Vagina (tissue), 2 donors: Measurements from ENCODE around the gene SLC12A8. TPM values are rescaled to one million over a fixed set of nuclear protein-coding genes. Genes with fewer than 3 reads are reported as not detected.

Experiments
- DNase-seq, 2 donors: peaks; one replicate each; pipeline ENCODE4 v3.0.0-alpha.2; 2017; ENCODE audit errors: extremely low spot score in 2 of 2
- H3K27ac ChIP-seq: fragments of 200-600 bp; sonication (generic); one replicate; pipeline ENCODE4 v1.5.1; 2019
- H3K27me3 ChIP-seq: fragments of 200-600 bp; sonication (generic); one replicate; pipeline ENCODE4 v1.5.1; 2019
- H3K36me3 ChIP-seq, 2 donors: fragments of 200-600 bp; sonication (generic); one replicate each; pipeline ENCODE4 v1.5.1; 2017 to 2019
- H3K4me1 ChIP-seq: fragments of 200-600 bp; sonication (generic); one replicate; pipeline ENCODE4 v1.5.1; 2019
- H3K4me3 ChIP-seq, 2 donors: fragments of 200-600 bp; sonication (generic); 1 replicate in 1 of 2; 2 replicates in 1 of 2; pipeline ENCODE4 v1.5.1; 2016 to 2019
- H3K9me3 ChIP-seq: fragments of 200-600 bp; sonication (generic); one replicate; pipeline ENCODE4 v1.5.1; 2019
- CTCF ChIP-seq, 3 experiments: fragments of 450-650 bp in 2 of 3; fragments of 200-600 bp in 1 of 3; sonication (generic) in 1 of 3; IDR thresholded peaks; one replicate each; pipeline ENCODE4 v1.5.1; 2017 to 2019; ENCODE audit warnings: antibody characterized with exemption in 3 of 3, mild to moderate bottlenecking in 2 of 3, moderate library complexity in 2 of 3
- POLR2A ChIP-seq, 2 donors: fragments of 450-650 bp; IDR thresholded peaks; one replicate each; pipeline ENCODE4 v1.6.1; 2017; ENCODE audit warnings: antibody characterized with exemption in 2 of 2, mild to moderate bottlenecking in 2 of 2, moderate library complexity in 2 of 2
- POLR2AphosphoS5 ChIP-seq, 2 donors: sonication (generic); formaldehyde crosslinking; IDR thresholded peaks; one replicate each; pipeline ENCODE4 v1.9.0; 2017; ENCODE audit warnings: antibody characterized with exemption in 2 of 2, mild to moderate bottlenecking in 2 of 2, low read depth in 1 of 2; ENCODE audit not compliant: insufficient read depth in 1 of 2
- intact Hi-C: fragments of 100-400 bp; cut with DNase I; formaldehyde crosslinking; loops from one replicate; pipeline ENCODE4 v1.15.1; 2023
- total RNA-seq: library from RNA; depleted of rRNA; stranded (reverse); fragments of >200 nt; gene quantifications from one replicate; pipeline ENCODE4 v1.2.3, GENCODE V29; 2016

Gene SLC12A8
- total RNA-seq, 1 donor from 2014 or later = 6.1 TPM

GRCh38 chr3:125160606-125161371, 51.8 kb downstream of the SLC12A8 start:
- no peak overlapping the region for H3K27ac ChIP-seq
- H3K27me3 ChIP-seq = no peaks in the 10 kb centered on the region
- DNase-seq = no peak
- intact Hi-C loops = loop anchor here (10.0 kb wide), 1 partner anchor 166 kb away; no protein-coding TSS in a partner anchor
- H3K4me1 ChIP-seq = peaks cover 23% of the 10 kb centered on the region
- no peaks in the 10 kb centered on the region for H3K36me3 ChIP-seq
- H3K9me3 ChIP-seq = no peaks in the 10 kb centered on the region
- TF ChIP-seq CTCF (IDR thresholded peaks at IDR 0.05) = no peak
- no peak for TF ChIP-seq POLR2A (IDR thresholded peaks at IDR 0.05)
- no peak for TF ChIP-seq POLR2AphosphoS5 (IDR thresholded peaks at IDR 0.05; ENCODE audit: insufficient read depth in 1 of 2, low read depth in 1 of 2)
- H3K4me3 ChIP-seq = no peak overlapping the region

- Histone ChIP-seq H3K9me3 (no peaks in the 10 kb centered on the region), H3K36me3 (no peaks in the 10 kb centered on the region), H3K4me3 (no peak overlapping the region), H3K4me1 (peaks cover 23% of the 10 kb centered on the region), H3K27ac (no peak overlapping the region), H3K27me3 (no peaks in the 10 kb centered on the region)
- intact Hi-C loops = no loop called here
- no peak for DNase-seq
- TF ChIP-seq POLR2AphosphoS5 (IDR thresholded peaks at IDR 0.05; ENCODE audit: insufficient read depth in 1 of 2, low read depth in 1 of 2) = no peak
These were observed 55.4 kb downstream of the SLC12A8 start for GRCh38 chr3:125157183-125157582.

DNA sequence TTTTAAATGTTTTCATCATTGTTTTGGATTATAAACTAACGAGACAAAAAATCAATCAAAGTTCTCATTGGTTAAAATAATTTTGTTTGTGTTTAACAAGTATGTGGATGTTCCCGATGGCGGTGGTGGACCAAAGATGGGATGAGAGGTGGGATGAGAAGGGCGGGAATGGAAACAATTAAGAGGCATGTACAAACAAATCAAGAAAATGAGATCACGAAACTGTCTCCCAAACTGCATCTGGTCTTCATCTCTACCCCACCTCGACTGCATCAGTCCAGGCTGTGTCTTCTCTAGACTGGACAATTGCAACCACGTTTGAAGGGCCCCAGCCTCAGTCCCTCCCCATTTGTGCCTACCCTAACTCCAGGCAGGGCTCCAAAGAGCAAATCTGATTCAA, 56.1 kb downstream of the SLC12A8 start:
- H3K27ac ChIP-seq = no peak overlapping the region
- no peaks in the 10 kb centered on the region for H3K9me3 ChIP-seq
- no peak overlapping the region for H3K4me3 ChIP-seq
- peaks cover 16% of the 10 kb centered on the region for H3K4me1 ChIP-seq
- intact Hi-C loops = no loop called here
- no peaks in the 10 kb centered on the region for H3K27me3 ChIP-seq
- H3K36me3 ChIP-seq = no peaks in the 10 kb centered on the region
- no peak for TF ChIP-seq POLR2A (IDR thresholded peaks at IDR 0.05)
- no peak for DNase-seq

GRCh38 chr3:125154800-125155269, 57.7 kb downstream of the SLC12A8 start:
- Histone ChIP-seq H3K27me3 (no peaks in the 10 kb centered on the region), H3K9me3 (no peaks in the 10 kb centered on the region), H3K4me3 (no peak overlapping the region), H3K4me1 (no peaks in the 10 kb centered on the region), H3K36me3 (no peaks in the 10 kb centered on the region), H3K27ac (no peak overlapping the region)
- DNase-seq = no peak
- TF ChIP-seq CTCF (IDR thresholded peaks at IDR 0.05) = no peak
- TF ChIP-seq POLR2AphosphoS5 (IDR thresholded peaks at IDR 0.05; ENCODE audit: insufficient read depth in 1 of 2, low read depth in 1 of 2) = no peak
- TF ChIP-seq POLR2A (IDR thresholded peaks at IDR 0.05) = no peak
- intact Hi-C loops = no loop called here

DNA sequence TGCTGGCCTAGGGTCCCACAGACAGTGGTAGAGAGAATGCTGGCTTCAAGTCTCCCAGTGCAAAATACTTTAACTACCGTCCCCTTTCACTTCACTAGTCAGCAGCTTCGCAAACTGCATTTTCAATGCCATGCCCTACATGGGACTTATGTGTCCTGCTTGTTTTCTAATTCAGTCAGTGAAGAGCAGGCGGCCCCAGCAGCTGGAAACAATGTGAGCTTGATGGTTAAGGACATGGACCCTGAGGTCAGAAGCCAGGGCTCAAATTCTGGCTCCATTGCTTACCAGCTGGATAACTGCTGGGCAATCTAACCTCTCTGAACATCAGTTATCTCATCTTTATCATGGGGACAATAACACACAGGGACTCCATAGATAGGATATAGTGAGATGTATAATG, 58.4 kb downstream of the SLC12A8 start:
- Histone ChIP-seq H3K4me1 (peaks cover 6% of the 10 kb centered on the region), H3K4me3 (no peak overlapping the region), H3K27ac (no peak overlapping the region), H3K27me3 (no peaks in the 10 kb centered on the region), H3K9me3 (no peaks in the 10 kb centered on the region), H3K36me3 (no peaks in the 10 kb centered on the region)
- intact Hi-C loops = no loop called here
- TF ChIP-seq POLR2AphosphoS5 (IDR thresholded peaks at IDR 0.05; ENCODE audit: insufficient read depth in 1 of 2, low read depth in 1 of 2) (no peak), POLR2A (IDR thresholded peaks at IDR 0.05) (no peak), CTCF (IDR thresholded peaks at IDR 0.05) (no peak)
- DNase-seq = no peak

- H3K4me3 ChIP-seq = no peak overlapping the region
- no peaks in the 10 kb centered on the region for H3K27me3 ChIP-seq
- H3K4me1 ChIP-seq = peaks cover 17% of the 10 kb centered on the region
- H3K36me3 ChIP-seq = no peaks in the 10 kb centered on the region
- DNase-seq = no peak
- no peak for TF ChIP-seq POLR2A (IDR thresholded peaks at IDR 0.05)
- TF ChIP-seq POLR2AphosphoS5 (IDR thresholded peaks at IDR 0.05; ENCODE audit: insufficient read depth in 1 of 2, low read depth in 1 of 2) = no peak
- TF ChIP-seq CTCF (IDR thresholded peaks at IDR 0.05) = no peak
- H3K27ac ChIP-seq = no peak overlapping the region
- H3K9me3 ChIP-seq = no peaks in the 10 kb centered on the region
- intact Hi-C loops = no loop called here
These were observed 59.6 kb downstream of the SLC12A8 start for GRCh38 chr3:125152951-125153350.
